ENCODE measurements around the gene LAPTM5.

The LAPTM5 gene

DNA sequence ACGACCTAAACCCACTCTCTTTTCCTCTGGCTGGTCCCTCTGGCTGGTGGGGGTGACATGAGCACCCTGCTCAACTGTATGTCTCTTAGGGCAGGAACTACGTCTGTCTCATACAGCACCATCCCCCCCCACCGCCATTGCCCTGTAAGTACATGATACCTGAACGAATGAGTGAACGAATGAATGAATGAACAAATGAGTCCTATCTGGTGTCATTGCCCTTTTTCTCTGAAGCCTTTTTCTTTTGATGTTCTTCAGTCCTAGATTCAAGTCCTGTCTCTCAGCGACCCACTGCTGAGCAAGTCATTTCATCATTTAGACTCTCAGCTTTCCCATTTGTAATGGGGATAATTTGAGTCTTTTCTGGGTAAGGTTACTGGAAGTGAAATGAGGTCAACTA lies 45.0 kb downstream of the LAPTM5 start:
- DNase-seq = no peak

DNA sequence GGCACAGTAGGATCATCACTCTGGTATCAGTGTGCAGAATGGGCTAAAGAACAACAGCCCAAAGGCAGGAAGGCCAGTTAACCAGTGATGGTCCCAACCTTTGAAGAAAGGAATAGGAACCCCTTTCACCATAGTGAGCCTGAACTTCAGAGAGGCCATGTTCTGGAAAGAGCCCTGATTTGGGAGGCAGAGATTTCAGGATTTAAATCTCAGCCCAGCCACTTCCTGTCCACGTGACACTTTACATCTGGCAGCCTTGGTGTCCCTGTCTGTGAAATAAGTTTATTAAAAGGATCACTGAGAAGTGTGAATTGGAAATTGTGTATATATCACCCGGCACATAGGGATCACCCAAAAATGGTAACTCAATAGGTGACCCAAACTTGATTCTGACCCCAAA lies 47.2 kb downstream of the LAPTM5 start:
- no peak for DNase-seq

DNA sequence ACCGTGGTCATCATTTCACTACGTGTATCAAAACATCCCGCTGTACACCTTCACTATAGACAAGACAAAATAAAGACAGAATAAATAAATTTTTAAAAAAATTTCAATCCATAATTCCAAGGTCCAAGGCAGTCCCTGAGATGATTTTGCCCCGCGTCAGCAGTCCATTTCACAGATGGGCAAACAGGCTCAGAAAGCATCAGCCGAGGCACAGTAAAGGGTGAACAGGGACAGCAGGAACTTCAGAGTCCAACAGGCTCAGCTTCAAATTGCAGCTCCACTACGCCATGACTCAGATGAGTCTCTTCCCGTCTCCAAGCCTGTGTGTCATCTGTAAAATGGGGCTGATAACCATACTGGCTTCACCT lies 49.2 kb downstream of the LAPTM5 start:
- no peak for DNase-seq

DNA sequence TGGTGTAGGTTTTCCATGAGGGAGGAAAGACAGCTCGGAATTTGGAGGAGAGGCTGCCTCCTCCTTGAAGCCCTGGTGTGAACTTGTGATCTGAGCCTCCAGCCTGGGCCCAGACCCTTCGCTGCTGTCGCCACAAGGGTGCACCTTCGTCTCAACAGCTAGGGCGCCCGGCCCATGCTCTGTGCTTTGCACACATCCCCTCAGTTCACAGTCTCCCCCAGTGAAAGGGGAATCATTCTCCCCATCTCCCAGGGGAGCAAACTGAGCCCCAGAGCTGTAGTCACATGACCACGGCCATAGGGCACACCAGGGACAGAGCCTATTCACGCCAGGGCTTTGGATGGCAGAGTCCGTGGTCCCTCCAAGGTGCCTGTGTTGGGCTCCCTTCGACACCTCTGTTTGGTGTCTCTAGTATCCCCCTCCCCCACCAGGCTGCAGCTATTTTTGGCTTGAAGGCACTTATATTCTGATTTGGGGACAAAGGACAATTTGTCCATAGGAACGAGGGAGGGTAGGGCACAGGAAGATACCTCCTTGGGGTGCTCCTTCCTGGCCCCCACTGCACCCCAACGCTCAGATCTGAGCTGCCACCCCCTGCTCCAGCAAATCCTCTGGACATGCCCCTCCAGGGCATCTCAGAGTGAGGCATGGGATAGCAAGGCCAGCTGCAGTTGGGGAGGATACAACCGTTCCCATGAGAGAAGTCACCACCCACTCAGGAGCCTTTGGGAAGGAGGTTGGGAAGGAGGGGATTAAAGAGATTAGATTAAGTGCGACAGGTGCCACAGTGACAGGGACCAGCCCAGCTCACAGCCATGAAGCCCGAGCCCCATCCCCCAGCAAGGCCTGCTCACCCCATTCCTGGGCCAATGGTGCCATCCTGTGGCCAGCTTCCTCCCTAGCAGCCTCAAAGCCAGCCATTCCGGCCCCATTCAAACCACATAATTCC lies 49.9 kb downstream of the LAPTM5 start:
- DNase-seq = peak in 2 of 4 experiments; percentile 13 to 18

DNA sequence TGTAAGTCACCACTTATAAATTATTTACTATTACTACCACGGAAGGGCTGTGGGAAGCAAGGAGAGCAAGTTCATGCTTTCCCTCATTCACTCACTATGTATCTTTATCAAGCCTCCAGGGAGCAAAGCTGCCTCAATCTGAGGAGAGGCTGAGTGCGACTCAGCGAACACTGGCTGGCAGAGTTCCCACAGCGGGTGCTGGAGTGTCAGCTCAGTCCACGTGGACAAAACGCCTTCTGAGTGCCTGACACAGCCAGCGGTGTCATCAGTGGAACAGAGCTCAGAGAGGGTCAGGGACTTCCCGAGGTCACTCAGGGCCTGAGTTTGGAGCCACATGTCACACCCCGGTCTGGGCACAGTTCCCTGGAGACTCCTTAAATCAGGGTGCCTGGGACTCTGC lies 51.0 kb downstream of the LAPTM5 start:
- no peak for DNase-seq

DNA sequence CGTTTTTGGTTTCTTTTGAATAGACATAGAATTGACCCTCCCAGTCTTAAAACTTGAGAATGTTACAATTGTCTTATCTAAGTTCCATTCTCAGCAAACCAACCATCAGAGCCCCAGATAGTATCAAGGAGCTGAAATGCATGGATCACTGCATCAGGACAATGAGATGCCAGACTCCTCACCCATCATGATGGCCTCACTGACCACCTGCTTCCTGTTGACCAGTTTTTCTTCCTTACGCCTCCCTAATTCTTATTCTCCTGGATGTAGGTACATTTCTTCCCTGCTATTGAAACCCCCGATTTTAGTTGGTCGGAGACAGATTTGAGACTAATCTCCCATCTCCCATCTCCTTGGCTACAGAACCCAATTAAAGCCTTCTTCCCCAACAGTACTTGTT lies 51.9 kb downstream of the LAPTM5 start:
- DNase-seq = no peak

DNA sequence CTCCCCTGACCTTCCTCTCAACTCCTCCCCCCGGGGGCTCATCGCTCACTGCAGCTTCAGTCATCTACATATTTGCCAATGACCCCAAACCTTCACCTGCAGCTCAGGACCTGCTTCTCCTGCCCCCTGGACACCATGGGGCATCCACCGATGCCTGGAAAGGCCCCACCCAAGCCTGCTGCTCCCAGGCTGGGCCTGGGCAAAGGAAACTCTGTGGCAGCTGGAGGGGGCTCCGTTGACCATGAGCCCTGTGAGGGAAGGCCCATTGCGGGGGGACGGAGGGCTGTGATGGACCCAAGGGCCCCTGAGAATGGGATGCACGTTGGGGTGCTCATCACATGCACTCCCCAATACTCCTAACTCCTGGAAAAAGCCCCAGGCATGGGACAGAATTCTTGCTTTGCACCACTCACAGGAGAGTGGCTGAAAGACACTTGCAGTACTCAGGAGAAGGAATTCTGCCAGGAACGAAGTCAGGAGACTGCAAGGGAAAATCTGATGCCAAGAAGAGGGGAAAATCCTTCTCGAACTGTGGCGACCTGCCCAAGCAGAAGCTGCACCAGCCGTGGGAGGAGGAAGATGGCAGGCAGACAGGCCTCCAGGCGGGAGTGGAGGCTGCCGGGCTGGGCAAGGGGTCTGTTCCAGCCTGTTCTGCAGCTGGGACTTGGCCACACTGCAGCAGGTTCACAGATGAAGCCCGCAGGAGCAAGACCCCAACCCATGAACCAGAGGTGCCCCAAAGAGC lies 52.6 kb downstream of the LAPTM5 start:
- no peak for DNase-seq

DNA sequence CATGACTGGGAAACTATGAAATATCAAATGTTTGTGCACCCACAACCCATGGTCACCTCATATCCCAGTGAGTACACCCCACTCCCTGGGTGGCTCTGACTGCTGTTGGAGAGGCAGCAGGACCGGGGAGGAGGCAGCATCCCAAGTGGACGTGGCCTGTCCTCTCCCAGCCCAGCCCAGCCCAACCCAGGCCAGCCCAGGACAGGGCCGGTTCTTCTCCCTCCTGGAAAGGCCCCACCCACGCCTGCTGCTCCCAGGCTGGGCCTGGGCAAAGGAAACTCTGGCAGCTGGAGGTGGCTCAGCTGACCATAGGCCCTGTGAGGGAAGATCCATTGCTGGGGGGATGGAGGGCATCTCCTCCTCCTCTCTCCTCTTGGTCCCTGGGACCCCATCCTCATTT lies 53.3 kb downstream of the LAPTM5 start:
- no peak for DNase-seq

DNA sequence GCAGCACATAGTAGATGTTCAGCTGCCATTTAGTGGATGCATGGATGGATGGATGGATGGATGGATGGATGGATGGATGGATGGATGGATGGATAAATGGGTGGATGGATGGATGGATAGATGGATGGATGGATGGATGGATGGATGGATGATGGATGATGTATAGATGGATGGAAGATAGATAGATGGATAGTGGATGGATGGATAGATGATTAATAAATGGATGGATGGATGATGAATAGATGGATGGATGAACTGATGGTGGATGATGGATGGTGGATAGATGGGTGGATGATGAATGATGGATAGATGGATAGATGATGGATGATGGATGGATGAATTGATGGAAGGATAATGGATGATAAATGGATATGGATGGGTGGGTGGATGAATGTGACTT lies 54.8 kb downstream of the LAPTM5 start:
- DNase-seq = no peak

DNA sequence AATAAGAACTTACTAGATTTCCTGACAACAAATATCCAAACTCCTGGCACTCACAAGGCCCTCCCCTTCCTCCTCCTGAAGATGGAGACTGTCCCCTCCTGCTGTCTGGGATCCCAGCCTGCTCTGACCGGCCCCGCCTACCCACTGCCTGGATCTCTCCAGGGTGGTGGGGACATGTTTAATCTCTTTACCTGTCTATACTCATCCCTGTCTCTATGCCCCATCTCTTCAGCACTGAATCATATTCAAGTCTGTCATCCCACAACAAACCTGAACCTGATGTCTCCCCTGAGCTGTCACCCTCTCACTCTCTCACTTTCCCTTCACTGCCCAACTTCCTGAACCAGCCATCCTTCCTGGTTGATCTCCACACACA lies 56.3 kb downstream of the LAPTM5 start:
- DNase-seq = no peak

DNA sequence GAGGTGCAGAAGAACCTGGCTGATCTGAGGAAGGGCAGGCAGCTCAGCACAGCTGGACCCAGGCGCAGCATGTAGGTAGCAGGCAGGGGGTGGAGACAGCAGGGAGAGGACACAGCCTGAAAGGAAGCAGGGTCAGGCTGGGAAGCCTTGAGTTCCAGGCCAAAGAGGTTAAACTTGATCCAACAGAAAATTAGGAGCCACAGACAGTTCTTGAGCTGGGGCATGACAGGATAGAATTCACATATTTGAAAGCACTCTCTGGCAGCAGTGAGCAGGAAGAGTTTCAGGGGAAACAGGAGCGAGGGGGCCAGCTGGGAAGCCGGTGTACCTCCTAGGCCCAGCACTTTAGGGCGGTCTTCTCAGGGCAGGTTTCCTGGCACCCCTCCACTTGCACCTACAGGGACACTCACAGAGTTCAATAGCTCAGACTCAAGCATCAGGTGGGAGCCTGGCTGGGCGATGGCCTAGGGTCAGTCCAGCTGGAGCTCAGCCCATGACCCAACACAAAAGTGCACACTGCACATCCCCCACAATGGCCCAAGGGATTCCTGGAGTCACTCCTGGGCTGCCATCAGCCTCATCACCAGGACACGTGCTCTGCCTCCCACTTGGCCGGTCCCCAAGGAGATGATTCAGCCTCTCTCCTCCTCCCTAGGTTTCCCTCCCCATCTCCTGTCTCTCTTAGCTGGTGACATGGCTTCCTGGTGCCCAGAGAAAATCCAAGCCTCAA lies 56.9 kb downstream of the LAPTM5 start:
- DNase-seq = no peak

DNA sequence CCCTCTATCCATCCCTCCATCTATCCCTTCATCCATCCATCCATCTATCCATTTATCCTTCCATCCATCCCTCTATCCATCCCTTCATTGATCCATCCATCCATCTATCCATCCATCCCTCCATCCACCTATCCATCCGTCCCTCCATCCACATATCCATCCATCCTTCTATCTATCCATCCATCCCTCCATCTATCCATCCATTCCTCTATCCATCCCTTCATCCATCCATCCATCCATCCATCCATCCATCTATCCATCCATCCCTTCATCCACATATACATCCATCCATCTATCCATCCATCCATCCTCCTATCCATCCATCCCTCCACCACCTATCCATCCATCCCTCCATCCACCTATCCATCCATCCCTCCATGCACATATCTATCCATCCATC lies 57.8 kb downstream of the LAPTM5 start:
- DNase-seq = no peak

DNA sequence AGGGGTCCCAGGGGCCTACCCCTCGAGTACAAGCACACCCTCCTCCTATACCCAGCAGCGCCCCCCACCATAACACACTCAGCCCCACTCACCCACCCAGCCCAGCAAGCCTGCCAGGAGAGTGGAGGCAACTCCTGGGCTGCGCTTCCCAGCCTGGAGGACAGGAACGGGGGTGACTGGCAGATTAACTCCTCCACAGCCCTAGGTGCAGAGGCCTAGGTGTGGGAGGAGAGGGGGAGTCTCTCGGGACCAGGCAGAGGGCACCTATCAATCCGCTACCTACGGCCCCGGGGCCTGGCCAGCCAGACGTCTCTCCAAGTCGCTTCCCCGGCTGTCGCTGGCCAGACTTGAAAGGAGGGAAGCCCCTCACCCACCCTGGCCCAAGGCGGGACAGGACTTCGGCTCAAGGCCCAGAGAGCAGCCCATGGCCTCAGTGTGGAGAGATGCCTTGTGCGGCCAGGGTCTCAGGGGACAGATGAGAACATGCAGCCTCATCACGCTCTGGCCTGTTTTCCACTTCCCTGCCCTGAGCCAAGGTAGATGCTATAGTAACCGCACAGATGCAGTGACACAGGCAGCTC lies 59.1 kb downstream of the LAPTM5 start:
- no peak for DNase-seq

DNA sequence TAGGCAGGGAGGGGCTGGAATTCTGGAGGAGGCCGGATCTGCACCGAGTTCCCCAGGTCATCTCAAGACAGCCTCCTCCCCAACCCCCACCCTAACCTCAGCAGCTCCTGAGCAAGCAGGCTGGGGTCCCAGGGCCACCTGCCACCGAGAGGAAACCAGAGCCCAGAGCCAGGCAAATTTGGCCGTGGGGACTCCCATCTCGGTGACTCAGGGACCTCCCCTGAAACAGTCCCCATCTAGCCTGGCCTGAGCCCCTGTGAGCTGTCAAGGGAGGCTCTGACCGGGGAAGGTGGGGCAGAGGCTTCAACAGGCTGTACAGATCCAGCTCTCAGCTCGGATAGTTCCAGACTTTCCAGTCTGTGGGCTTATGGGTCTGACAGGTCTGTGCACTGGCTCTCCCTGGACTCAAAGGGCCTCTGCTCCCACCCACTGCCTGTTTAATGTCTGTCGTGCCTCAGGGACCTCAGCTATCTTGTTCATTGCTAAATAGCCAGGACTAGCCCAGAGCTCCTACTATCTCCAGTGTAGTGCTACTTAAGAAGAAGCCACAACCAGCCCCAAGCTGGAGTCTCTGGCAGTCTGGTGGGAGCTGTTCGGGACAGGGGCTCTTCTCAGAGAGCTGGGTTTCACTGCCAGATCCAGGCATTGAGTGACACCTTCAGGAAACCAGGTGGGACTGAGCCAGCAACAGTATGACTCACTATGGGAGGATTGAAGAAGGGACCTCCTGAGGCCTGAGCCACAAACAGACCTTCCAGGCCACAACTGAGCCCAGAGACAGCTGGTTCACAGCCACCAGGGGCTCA lies 59.8 kb downstream of the LAPTM5 start:
- DNase-seq = no peak

DNA sequence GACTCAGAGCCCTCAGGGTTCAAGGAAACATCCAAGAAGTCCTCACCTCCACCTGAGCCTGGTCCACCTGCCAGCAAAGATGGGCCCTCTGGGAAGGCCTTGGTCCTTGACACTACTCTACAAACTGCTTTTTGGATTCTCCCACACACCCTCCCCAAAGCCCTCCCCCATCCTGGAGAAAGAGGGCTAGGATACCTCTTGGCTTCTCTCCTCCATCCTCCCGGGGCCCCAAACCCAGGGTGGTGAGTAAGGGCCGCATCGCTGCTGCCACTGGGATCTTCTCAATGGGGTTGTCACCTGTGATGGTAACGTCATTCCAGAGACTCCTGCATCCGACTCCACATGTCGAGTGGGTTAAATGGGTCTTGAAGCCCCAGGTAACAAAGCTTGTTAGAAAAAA lies 60.7 kb downstream of the LAPTM5 start:
- no peak for DNase-seq

DNA sequence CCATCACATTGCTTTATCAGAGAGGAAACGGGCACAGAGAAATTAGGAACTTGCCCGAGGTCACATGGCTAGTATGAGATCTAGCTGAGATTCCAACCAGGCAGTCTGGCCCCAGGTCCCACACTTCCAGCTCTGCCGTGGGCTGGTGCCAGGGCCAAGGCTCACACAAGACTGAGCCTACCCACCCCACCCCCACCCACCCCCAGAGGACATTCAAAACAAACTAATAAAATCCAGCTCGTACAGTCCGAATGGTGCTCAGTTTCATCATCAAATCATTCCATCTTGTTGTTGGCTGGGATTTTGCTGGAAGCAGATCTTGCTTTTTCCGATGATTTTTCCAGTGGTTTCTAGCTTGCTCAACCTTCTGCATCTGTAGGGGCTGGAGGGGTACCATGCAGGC lies 62.1 kb downstream of the LAPTM5 start:
- no peak for DNase-seq

DNA sequence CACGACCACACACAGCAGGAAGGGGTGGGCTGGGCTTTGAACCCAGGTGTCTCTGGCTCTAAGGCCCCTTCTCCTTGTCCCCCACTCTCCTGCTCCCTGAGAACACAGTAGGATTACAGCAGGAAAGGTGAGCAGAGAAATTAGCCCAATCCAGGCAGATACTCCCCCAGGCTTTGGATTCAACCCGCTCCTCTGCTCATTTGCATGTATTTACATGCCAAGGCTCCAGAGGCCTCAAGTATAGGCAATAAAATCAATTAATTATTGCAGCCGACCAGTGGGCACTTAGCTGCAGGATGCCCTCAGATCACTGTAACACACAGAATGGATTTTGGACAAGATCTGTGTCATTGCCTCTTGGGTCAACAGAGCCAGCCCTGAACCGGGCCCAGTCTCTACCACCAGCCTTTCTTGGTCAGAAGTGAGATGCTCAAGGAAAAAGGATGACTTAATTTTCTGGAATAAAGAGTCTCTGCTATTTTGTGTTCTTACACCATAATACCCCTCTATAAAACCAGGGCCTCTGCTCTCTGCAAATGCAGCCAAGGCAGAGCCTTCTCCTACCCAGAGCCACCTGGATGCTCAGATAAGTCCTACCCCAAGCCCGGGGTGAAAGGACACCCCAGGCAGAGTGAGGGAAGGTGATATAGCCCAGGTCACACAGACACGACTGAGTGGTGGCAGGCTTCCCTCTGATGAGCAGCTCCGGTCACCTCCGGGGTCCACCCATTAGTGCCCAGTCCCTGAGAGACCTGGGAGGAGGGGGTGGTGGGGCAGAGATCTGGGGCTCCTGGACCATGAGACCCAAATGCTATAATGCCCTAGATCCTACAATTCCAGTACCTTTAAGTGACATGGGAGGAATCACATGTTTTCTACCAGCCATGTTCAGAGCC lies 63.0 kb downstream of the LAPTM5 start:
- no peak for DNase-seq

DNA sequence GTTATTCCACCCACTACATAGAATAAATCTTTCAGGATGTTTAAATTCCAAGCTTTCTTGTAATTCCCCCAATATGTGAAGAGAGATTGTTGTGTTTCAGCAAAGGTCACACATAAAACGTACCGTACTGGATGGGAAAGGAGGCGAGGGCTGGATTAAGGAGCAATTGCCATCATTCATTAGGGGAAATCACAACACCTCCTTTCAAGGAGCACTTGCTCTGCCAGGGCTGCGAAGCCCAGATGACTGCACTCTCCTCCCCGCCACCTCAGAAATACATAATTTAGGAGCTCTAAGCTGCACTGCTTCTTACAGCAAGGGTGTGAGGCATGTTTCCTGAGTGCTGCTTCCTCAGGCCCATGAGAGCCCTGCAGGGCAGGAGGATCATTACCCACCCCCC lies 63.8 kb downstream of the LAPTM5 start:
- DNase-seq = no peak

DNA sequence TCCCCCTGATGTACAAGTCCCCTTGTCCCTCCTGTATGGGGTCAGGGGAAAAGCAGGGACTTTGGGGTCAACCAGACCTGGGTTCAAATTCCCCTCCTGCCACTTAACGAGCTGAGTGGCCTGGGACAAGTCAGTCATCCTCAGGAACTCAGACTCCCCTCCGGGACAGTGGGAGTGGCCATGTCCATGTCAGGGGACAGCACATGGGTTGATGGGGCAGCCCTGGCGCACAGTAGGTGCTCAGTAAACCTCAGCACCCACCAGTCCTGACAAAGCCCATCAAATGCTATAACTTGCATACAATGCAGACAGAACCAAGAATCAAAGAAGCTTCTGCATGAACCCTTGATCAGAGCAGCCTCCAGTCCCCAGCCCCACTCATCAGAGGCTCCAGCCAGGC lies 64.2 kb downstream of the LAPTM5 start:
- no peak for DNase-seq

DNA sequence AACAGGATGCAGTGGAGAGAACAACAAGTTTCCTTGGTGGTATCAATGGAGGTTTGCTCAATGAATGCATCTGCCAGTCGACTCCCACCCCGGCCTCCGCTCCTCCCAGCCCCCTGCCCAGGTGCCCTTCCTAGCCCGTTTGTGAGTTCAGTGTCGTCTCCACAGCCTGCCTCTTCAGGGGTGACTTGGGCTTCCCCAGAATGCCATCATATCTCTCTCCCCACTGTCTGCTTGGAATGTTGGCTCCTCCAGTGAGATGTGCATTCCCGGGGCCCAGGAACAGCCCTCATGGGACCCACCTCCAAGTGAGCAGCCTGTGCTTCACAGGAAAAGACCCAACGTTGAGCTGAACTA lies 64.6 kb downstream of the LAPTM5 start:
- DNase-seq = no peak

DNA sequence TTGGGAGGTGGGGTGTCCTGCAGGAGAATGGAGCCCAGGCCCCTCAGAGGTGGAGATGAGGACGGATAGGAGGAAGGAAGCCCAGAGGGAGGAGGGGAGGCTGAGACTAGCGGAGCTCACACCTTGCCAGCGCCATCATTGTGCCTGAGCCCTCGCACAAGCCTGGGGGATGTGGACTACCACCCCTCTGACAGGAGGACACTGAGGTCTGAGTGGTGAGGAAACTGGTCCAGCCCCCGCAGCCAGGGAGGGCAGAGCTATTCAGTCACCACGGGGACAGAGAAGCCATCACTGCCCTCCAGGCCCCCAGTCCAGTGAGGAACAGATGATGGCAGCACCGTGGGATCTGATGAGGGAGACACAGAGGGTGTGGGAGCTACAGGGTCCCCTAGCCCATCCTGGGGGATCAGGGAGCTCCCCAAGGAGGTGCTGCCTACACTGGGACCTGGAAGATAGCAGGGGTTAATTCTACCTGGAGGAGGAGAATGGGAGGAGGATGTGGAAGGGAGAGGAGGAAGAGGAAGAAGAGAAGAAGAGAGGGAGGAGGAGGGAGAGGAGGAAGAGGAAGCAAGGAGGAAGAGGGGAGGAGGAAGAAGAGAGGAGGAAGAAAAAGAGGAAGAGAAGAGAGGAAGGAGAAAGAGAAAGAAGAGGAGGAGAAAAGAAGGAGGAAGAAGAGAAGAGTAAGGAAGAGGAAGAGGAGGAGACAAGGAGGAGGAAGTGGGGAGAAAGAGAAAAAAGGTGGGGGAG lies 65.2 kb downstream of the LAPTM5 start:
- no peak for DNase-seq
